Measurements from ENCODE around the gene SLFNL1. TPM values are rescaled to one million over a fixed set of nuclear protein-coding genes. Genes with fewer than 3 reads are reported as not detected.
A peak's percentile ranks its signal among the peaks of the same experiment; 100 is the strongest.

Gene SLFNL1
- total and polyA plus RNA-seq, 5 donors from 2014 or later = 0.07 to 0.41 (median 0.34) TPM; not detected in 1

DNA sequence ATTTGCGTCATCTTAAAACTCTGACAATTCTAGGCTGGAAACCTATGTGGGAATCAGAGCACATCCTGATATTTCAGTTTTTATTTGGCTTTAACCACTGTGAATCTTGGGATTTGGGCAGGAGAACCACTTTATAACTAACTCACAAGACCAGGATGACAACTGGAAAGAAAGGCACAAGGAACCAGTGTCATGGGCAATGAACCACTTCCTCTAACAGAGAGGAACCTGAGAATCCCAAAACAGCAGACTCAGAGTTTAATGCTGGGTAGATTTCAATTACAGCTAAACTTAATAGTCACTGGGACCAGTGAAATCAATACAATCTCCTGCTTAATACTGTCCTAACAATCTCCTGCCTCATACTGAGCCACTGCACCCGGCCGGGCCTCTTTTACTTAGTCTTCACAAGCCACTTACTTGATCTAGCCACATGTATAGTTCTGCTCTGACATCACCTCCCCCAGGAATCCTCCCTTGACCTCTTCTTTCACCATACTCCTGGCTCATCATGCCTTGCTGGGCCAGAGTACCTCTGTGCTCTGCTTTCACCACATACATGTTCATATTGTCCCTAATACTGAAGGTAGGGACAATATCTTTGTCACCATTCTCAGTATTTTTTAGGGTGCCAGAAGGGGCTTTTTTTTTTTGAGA is 20.2 kb upstream of the SLFNL1 start:
- no peak for DNase-seq
- Mint-ChIP-seq H3K4me3 (no peak overlapping the region), H3K4me1 (peaks cover 8 to 13% (median 9%) of the 10 kb centered on the region in 4 donors), H3K36me3 (peaks cover 34% of the 10 kb centered on the region), H3K27ac (no peak overlapping the region), H3K9me3 (no peaks in the 10 kb centered on the region), H3K27me3 (no peaks in the 10 kb centered on the region)
- Histone ChIP-seq H3K27me3 (ENCODE audit: control insufficient read depth, insufficient read depth, low read length) (no peaks in the 10 kb centered on the region), H3K4me3 (ENCODE audit: low read depth, low read length) (no peak overlapping the region), H3K4me1 (ENCODE audit: control insufficient read depth, insufficient read depth, low read length, poor library complexity, severe bottlenecking) (peaks cover 9% of the 10 kb centered on the region), H3K36me3 (ENCODE audit: control insufficient read depth, insufficient read depth, low read length) (peaks cover 29% of the 10 kb centered on the region), H3K9me3 (ENCODE audit: control insufficient read depth in 2 of 2, low read length in 2 of 2) (no peaks in the 10 kb centered on the region), H3K27ac (ENCODE audit: insufficient read depth, low read length, poor library complexity, severe bottlenecking) (no peak overlapping the region)
- no peak for ATAC-seq (ENCODE audit: low read depth in 2 of 2)

DNA sequence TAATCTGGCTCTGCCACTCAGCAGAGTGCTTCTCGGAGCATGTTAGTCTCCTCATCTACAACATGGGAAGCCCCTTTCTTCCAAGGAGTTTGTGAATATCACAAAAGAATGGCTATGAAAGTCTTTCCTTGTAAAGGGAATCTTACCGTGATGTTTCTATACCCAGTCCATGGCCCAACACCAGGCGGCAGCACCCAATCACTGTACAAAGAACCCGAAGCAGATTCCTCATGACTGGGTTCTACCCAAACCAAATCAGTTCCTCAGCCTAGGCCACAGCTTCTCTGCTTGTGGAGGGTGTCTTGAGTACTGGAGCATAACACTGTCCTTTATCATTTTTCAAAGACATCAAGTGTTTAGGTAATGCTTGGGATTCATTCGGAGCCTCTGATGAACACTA is 16.6 kb upstream of the SLFNL1 start:
- Mint-ChIP-seq H3K9me3 (no peaks in the 10 kb centered on the region), H3K36me3 (peaks cover 22% of the 10 kb centered on the region), H3K27ac (no peak overlapping the region), H3K27me3 (no peaks in the 10 kb centered on the region), H3K4me3 (no peak overlapping the region), H3K4me1 (peaks cover 0 to 2% (median 0%) of the 10 kb centered on the region in 4 donors)
- no peaks in the 10 kb centered on the region for H3K27me3 ChIP-seq (ENCODE audit: control insufficient read depth, insufficient read depth, low read length)
- ATAC-seq (ENCODE audit: low read depth in 2 of 2) (no peak), DNase-seq (no peak)
- no peaks in the 10 kb centered on the region for H3K9me3 ChIP-seq (ENCODE audit: control insufficient read depth in 2 of 2, low read length in 2 of 2)
- no peak overlapping the region for H3K27ac ChIP-seq (ENCODE audit: insufficient read depth, low read length, poor library complexity, severe bottlenecking)
- no peaks in the 10 kb centered on the region for H3K4me1 ChIP-seq (ENCODE audit: control insufficient read depth, insufficient read depth, low read length, poor library complexity, severe bottlenecking)
- no peak overlapping the region for H3K4me3 ChIP-seq (ENCODE audit: low read depth, low read length)
- H3K36me3 ChIP-seq (ENCODE audit: control insufficient read depth, insufficient read depth, low read length) = peaks cover 36% of the 10 kb centered on the region

DNA sequence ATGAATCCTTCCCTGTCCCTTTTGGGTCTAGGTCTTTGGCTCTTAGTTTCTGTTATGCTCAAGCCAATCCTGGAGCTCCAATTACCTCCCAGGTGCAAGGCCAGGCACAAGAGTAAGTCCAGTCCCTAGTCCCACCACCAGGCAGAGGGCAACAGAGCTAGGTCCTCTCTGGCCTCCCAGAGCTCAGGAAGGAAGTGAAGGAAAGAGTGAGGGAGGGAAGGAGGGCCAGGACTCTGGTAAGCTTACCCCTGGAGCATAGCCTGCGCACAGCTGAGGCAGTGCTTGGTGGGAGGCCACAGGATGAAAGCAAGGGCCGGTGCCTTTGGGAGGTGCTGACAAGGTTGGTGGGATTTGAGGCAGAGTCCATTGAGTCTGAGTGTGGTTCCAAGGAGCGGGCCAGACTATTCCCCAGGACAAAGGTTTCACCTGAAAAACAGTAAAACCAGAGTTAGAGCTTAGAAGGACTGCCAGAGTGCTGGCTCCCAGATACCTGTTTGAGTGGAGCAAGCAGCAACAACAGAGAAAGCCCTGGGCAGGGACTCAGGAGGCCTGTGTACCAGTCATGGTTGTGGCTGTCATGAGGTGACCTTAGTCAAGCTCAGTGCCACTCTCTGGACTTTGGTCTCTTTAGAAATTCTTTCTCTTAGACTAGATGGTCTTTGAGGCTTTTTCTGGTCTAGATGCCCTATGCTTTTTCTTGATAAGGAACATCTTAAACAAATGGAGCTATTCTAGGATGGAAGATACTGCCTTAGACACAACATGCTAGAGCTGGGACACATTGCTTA is 15.8 kb upstream of the SLFNL1 start:
- peaks cover 42% of the 10 kb centered on the region for H3K36me3 ChIP-seq (ENCODE audit: control insufficient read depth, insufficient read depth, low read length)
- H3K27me3 ChIP-seq (ENCODE audit: control insufficient read depth, insufficient read depth, low read length) = no peaks in the 10 kb centered on the region
- ATAC-seq (ENCODE audit: low read depth in 2 of 2) = no peak
- peaks cover 0 to 2% (median 0%) of the 10 kb centered on the region in 4 donors for H3K4me1 Mint-ChIP-seq
- no peak overlapping the region for H3K4me3 ChIP-seq (ENCODE audit: low read depth, low read length)
- DNase-seq = no peak
- H3K9me3 ChIP-seq (ENCODE audit: control insufficient read depth in 2 of 2, low read length in 2 of 2) = no peaks in the 10 kb centered on the region
- H3K9me3 Mint-ChIP-seq = peaks cover 0 to under 1% (median 0%) of the 10 kb centered on the region in 7 donors
- no peak overlapping the region for H3K27ac Mint-ChIP-seq
- peaks cover 22% of the 10 kb centered on the region for H3K36me3 Mint-ChIP-seq
- H3K4me3 Mint-ChIP-seq = no peak overlapping the region
- no peaks in the 10 kb centered on the region for H3K4me1 ChIP-seq (ENCODE audit: control insufficient read depth, insufficient read depth, low read length, poor library complexity, severe bottlenecking)
- H3K27me3 Mint-ChIP-seq = no peaks in the 10 kb centered on the region
- no peak overlapping the region for H3K27ac ChIP-seq (ENCODE audit: insufficient read depth, low read length, poor library complexity, severe bottlenecking)

DNA sequence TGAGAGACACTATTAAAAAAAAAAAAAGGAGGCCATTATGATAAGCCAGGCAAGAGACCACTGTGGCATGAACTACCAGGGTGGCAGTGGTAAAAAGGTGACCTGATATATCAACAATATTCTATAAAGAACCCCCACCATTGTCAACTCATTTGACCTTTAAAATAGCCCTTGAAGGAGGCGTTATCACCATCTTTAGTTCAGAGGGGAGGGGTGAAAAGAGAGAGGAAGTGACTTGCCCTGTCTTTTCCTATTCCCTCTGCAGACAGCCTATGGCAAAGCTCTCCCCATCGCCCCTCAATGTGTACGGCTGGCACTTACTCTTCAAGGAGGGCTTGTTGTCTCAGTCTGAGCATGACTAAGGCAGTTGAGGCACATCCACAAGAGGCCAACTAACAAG is 11.7 kb upstream of the SLFNL1 start:
- peaks cover 0 to 2% (median 0%) of the 10 kb centered on the region in 7 donors for H3K9me3 Mint-ChIP-seq

DNA sequence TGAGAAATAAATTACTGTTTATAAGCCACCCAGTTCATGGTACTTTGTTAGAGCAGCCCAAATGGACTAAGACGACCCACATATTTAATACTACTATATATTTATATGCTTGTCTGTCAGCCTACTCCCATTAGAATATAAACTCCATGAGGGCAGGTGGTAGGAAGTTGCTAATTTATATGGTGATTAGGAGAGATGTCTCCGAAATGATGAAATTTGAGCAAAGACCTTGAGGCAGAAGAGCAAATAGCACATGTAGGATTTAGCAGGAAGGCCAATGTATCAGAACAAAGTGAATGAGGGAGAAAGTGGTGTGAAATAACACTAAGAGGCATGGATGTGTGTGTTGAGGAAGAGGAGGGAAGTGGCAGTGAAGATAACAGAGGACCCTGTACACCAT is 10.6 kb upstream of the SLFNL1 start:
- peaks cover 0 to 2% (median 0%) of the 10 kb centered on the region in 7 donors for H3K9me3 Mint-ChIP-seq
- ATAC-seq (ENCODE audit: low read depth in 2 of 2) (no peak), DNase-seq (no peak)
- Histone ChIP-seq H3K4me1 (ENCODE audit: control insufficient read depth, insufficient read depth, low read length, poor library complexity, severe bottlenecking) (no peaks in the 10 kb centered on the region), H3K4me3 (ENCODE audit: low read depth, low read length) (no peak overlapping the region), H3K9me3 (ENCODE audit: control insufficient read depth in 2 of 2, low read length in 2 of 2) (no peaks in the 10 kb centered on the region), H3K27ac (ENCODE audit: insufficient read depth, low read length, poor library complexity, severe bottlenecking) (no peak overlapping the region), H3K36me3 (ENCODE audit: control insufficient read depth, insufficient read depth, low read length) (peaks cover 56% of the 10 kb centered on the region), H3K27me3 (ENCODE audit: control insufficient read depth, insufficient read depth, low read length) (no peaks in the 10 kb centered on the region)
- peaks cover 35% of the 10 kb centered on the region for H3K36me3 Mint-ChIP-seq
- H3K4me1 Mint-ChIP-seq = peaks cover 0 to 2% (median 0%) of the 10 kb centered on the region in 4 donors
- no peak overlapping the region for H3K4me3 Mint-ChIP-seq
- peak overlapping the region in 2 of 3 donors; percentile 4 to 60 for H3K27ac Mint-ChIP-seq
- H3K27me3 Mint-ChIP-seq = no peaks in the 10 kb centered on the region

More for the DNA sequence above, 11.7 kb upstream of the SLFNL1 start:
- peaks cover 29% of the 10 kb centered on the region for H3K36me3 Mint-ChIP-seq
- Histone ChIP-seq H3K27me3 (ENCODE audit: control insufficient read depth, insufficient read depth, low read length) (no peaks in the 10 kb centered on the region), H3K36me3 (ENCODE audit: control insufficient read depth, insufficient read depth, low read length) (peaks cover 52% of the 10 kb centered on the region), H3K4me1 (ENCODE audit: control insufficient read depth, insufficient read depth, low read length, poor library complexity, severe bottlenecking) (no peaks in the 10 kb centered on the region), H3K4me3 (ENCODE audit: low read depth, low read length) (no peak overlapping the region), H3K27ac (ENCODE audit: insufficient read depth, low read length, poor library complexity, severe bottlenecking) (no peak overlapping the region), H3K9me3 (ENCODE audit: control insufficient read depth in 2 of 2, low read length in 2 of 2) (no peaks in the 10 kb centered on the region)
- no peaks in the 10 kb centered on the region for H3K27me3 Mint-ChIP-seq
- H3K4me3 Mint-ChIP-seq = no peak overlapping the region
- DNase-seq = no peak
- H3K4me1 Mint-ChIP-seq = peaks cover 0 to 2% (median 0%) of the 10 kb centered on the region in 4 donors
- peak overlapping the region in 1 of 3 donors; percentile 74 for H3K27ac Mint-ChIP-seq
- ATAC-seq (ENCODE audit: low read depth in 2 of 2) = no peak

DNA sequence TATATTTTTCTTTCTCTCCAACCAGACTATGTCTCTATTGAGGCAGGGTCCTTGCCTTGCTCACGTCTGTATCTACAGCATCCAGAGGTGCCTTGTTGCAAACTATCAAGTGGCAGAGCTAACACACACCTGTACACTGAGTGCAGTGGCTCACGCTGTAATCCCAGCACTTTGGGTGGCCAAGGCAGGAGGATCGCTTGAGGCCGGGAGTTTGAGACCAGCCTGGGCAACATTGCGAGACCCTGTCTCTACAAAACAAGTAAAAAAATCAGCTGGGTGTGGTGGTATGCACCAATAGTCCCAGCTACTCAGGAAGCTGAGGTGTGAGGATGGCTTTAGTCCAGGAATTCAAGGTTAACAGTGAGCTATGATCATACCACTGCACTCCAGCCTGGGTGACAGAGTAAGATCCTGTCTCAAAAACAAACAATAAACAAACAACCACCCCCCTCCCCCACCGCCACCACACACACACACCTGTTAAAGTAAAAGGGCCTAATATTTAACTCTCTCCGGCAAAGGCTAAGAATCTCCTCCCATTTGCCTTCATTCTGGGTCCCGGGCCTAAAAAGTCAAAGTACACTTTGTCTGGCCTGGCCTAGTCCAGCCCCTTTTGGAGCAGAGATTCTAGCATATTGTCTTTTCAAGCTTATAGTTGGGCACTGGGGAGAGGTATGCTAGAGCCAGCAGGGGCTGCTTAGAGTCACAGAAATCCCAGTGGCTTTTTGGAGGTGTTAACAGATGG is 9.5 kb upstream of the SLFNL1 start:
- Mint-ChIP-seq H3K36me3 (peaks cover 35% of the 10 kb centered on the region), H3K4me3 (no peak overlapping the region), H3K4me1 (peaks cover 0 to 6% (median 6%) of the 10 kb centered on the region in 4 donors), H3K27ac (no peak overlapping the region), H3K27me3 (no peaks in the 10 kb centered on the region), H3K9me3 (peaks cover 0 to 2% (median 0%) of the 10 kb centered on the region in 7 donors)
- H3K27ac ChIP-seq (ENCODE audit: insufficient read depth, low read length, poor library complexity, severe bottlenecking) = no peak overlapping the region
- no peak for ATAC-seq (ENCODE audit: low read depth in 2 of 2)
- DNase-seq = no peak
- no peaks in the 10 kb centered on the region for H3K27me3 ChIP-seq (ENCODE audit: control insufficient read depth, insufficient read depth, low read length)
- H3K4me1 ChIP-seq (ENCODE audit: control insufficient read depth, insufficient read depth, low read length, poor library complexity, severe bottlenecking) = no peaks in the 10 kb centered on the region
- peaks cover 45% of the 10 kb centered on the region for H3K36me3 ChIP-seq (ENCODE audit: control insufficient read depth, insufficient read depth, low read length)
- H3K9me3 ChIP-seq (ENCODE audit: control insufficient read depth in 2 of 2, low read length in 2 of 2) = no peaks in the 10 kb centered on the region
- H3K4me3 ChIP-seq (ENCODE audit: low read depth, low read length) = no peak overlapping the region

DNA sequence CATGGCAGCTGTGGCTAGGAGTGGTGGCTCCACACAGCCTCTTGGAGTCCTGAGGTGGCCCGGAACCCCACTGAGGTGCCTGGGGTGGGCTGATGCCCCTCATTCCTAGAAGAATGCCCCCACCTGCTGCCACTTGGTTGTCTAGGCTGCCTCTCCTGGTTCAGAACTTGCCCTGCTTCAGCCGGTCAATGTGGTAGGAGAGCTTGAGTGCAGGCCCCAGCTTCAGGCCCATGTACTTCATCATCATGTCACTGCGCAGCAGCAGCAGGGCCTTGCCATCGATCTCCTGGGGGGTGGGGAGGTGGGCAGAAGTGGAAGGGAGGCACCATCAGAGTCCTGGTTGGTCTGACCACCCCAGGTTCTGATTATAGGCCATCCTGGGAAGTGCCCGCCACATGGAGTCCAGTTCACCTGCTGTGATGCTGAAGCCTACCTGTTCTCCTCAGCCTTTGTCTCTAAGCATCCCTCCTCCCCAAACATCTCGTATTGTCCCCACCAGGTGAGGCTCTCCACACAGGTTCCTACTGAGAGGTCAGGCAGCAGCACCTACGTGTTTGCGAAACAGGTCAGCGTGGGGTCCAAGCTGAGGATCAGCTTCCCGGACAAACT is 6.6 kb upstream of the SLFNL1 start:
- H3K9me3 ChIP-seq (ENCODE audit: control insufficient read depth in 2 of 2, low read length in 2 of 2) = no peaks in the 10 kb centered on the region
- H3K27ac Mint-ChIP-seq = no peak overlapping the region
- H3K4me3 Mint-ChIP-seq = no peak overlapping the region
- peaks cover 28% of the 10 kb centered on the region for H3K36me3 ChIP-seq (ENCODE audit: control insufficient read depth, insufficient read depth, low read length)
- no peaks in the 10 kb centered on the region for H3K27me3 Mint-ChIP-seq
- DNase-seq = no peak
- H3K36me3 Mint-ChIP-seq = peaks cover 27% of the 10 kb centered on the region
- H3K27ac ChIP-seq (ENCODE audit: insufficient read depth, low read length, poor library complexity, severe bottlenecking) = no peak overlapping the region
- peaks cover 0 to 2% (median 0%) of the 10 kb centered on the region in 7 donors for H3K9me3 Mint-ChIP-seq
- no peak for ATAC-seq (ENCODE audit: low read depth in 2 of 2)
- no peak overlapping the region for H3K4me3 ChIP-seq (ENCODE audit: low read depth, low read length)
- no peaks in the 10 kb centered on the region for H3K27me3 ChIP-seq (ENCODE audit: control insufficient read depth, insufficient read depth, low read length)
- H3K4me1 Mint-ChIP-seq = peaks cover 0 to 12% (median 8%) of the 10 kb centered on the region in 4 donors
- no peaks in the 10 kb centered on the region for H3K4me1 ChIP-seq (ENCODE audit: control insufficient read depth, insufficient read depth, low read length, poor library complexity, severe bottlenecking)

Measured in CD4-positive, CD25-positive, alpha-beta regulatory T cell (primary cell).